Suprapubic skin (tissue), 4 donors: ENCODE measurements around the gene LCE6A.

Experiments used
- EP300 ChIP-seq: sonication (generic); formaldehyde crosslinking; IDR thresholded peaks from one replicate; pipeline ENCODE4 v1.6.1; 2017; ENCODE audit warnings: antibody characterized with exemption
- POLR2A ChIP-seq, 2 donors: fragments of 450-650 bp; IDR thresholded peaks; one replicate each; pipeline ENCODE4 v1.6.1; 2017; ENCODE audit warnings: antibody characterized with exemption in 2 of 2, mild to moderate bottlenecking in 2 of 2, moderate library complexity in 2 of 2
- POLR2AphosphoS5 ChIP-seq, 3 donors: sonication (generic); formaldehyde crosslinking; IDR thresholded peaks; one replicate each; pipeline ENCODE4 v1.6.1; 2017; ENCODE audit warnings: antibody characterized with exemption in 3 of 3
- TF ChIP-seq, protein P1 (sequence below), 2 donors: fragments of 200-600 bp in 1 of 2; fragments of 450-650 bp in 1 of 2; sonication (generic) in 1 of 2; IDR thresholded peaks; one replicate each; pipeline ENCODE4 v1.5.1; 2016 to 2019; ENCODE audit warnings: antibody characterized with exemption in 2 of 2, mild to moderate bottlenecking in 1 of 2, moderate library complexity in 1 of 2

DNA sequence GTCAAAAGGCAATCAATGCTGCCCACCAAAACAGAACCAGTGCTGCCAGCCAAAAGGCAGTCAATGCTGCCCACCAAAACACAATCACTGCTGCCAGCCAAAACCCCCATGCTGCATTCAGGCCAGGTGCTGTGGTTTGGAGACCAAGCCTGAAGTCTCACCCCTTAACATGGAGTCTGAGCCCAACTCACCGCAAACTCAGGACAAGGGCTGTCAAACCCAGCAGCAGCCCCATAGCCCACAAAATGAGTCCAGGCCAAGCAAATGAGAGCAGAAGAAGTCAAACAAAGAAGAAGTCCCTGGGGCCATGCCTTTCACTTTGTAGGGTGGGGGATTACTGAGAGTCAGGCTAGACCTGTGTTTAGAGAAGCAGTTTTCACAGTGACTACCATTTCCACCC, 41.9 kb downstream of the LCE6A start:
- TF ChIP-seq, protein P1, sequence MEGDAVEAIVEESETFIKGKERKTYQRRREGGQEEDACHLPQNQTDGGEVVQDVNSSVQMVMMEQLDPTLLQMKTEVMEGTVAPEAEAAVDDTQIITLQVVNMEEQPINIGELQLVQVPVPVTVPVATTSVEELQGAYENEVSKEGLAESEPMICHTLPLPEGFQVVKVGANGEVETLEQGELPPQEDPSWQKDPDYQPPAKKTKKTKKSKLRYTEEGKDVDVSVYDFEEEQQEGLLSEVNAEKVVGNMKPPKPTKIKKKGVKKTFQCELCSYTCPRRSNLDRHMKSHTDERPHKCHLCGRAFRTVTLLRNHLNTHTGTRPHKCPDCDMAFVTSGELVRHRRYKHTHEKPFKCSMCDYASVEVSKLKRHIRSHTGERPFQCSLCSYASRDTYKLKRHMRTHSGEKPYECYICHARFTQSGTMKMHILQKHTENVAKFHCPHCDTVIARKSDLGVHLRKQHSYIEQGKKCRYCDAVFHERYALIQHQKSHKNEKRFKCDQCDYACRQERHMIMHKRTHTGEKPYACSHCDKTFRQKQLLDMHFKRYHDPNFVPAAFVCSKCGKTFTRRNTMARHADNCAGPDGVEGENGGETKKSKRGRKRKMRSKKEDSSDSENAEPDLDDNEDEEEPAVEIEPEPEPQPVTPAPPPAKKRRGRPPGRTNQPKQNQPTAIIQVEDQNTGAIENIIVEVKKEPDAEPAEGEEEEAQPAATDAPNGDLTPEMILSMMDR (IDR thresholded peaks at IDR 0.05) = no peak
- TF ChIP-seq POLR2A (IDR thresholded peaks at IDR 0.05) (no peak), POLR2AphosphoS5 (IDR thresholded peaks at IDR 0.05) (no peak), EP300 (no peak)
